LHCN-M2 (cell line): Measurements from ENCODE around the gene B4GALNT1. TPM values are rescaled to one million over a fixed set of nuclear protein-coding genes. Genes with fewer than 3 reads are reported as not detected.
"Not testable (repeated sequence)": the region's sequence is repeated elsewhere in the genome, so short reads cannot be mapped to it uniquely, and the experiment has no call there.

Experiments
- DNase-seq: peaks from one replicate; pipeline ENCODE4 v3.0.0-alpha.2; 2012; ENCODE audit warnings: low read depth
- polyA plus RNA-seq: library from polyadenylated mRNA; unstranded; fragments of >200 nt; gene quantifications from one replicate; pipeline ENCODE4 v1.2.1, GENCODE V29; 2012; ENCODE audit warnings: missing spikeins
- total RNA-seq: library from RNA; depleted of rRNA; stranded (reverse); fragments of >200 nt; gene quantifications from 2 replicates; pipeline ENCODE4 v1.2.3, GENCODE V29; 2014; rRNA removed

B4GALNT1 gene
- 2.8 and 4.9 TPM in 2 replicates for total RNA-seq
- 4.4 TPM for polyA plus RNA-seq

DNA sequence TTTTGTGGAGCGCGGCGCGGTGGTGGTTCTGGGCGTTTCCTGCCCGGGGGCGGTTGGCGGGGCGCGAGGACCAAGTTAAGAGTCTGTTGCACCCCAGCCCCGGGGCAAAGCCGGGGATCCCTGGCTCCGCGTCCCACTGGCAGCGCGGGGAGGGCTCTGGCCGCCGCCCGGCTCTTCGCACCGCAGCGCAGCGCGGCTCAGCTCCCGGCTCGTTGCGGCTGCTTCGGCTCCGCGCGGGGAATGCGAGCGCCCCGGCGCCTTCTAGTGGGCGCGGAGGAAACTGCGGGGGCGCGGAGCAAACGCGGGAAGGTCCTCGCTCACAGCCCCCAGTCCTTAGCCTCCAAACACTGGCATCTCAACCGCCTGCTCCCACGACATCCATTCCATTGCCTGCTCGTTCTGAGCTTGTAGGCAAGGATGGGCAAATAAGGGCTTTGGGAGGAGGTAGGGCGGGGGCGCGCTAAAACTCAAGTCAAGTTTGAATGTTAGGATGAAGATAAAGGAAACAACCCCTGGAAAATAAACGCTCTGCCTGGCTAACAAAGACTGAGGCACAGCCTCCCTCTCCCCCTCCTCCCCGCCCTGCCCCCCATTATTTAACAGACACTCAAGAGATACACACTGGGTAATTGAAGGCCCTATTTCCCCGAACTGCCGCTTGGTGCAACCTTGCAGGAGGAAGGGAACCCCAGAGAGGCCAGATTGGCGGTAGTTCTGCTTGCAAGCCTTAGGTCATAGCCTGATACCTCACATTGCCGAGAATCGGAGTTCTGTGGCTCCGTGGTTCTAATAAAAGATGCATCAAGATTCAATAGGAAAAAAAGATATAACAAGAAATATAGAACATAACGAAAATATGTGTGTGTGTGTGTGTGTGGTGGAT is at the start of gene B4GALNT1:
Gene B4GALNT1 (minus strand): TSS at position 244 of the 883 bp plus-strand sequence. CDS start 1,069 bp downstream, outside the sequence.
- peak; percentile 40 for DNase-seq

DNA sequence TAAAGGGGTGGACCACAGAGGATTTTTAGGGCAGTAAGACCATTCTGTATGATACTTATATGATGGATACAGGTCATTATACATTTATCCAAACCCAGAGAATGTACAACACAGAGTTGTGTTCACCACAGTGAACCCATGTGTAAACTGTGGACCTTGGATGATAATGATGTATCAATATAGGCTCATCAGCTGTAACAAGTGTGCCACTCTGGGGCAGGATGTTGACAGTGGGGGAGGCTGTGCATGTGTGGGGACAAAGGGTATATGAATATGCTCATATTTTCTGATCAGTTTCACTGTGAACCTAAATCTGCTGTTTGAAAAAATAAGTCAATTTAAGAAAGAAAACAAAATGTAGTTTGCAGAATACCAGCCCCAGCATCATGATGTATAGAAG is 46.7 kb upstream of the B4GALNT1 start:
- no peak for DNase-seq

- not testable (repeated sequence) for DNase-seq
Measured at GRCh38 chr12:57677947-57678346, 44.9 kb upstream of the B4GALNT1 start.

DNA sequence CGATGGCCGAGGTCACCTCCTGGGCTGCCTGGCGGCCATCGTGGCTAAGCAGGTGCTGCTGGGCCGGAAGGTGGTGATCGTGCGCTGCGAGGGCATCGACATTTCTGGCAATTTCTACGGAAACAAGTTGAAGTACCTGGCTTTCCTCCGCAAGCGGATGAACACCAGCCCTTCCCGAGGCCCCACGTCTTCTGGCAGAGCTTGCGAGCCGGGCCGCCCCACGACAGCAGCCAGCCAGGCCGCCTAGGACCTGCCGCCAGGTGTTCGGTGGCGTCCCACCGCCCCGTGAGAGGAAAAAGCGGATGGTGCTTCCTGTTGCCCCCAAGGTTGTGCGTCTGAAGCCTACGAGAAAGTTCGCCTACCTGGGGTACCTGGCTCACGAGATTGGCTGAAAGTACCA is 41.7 kb upstream of the B4GALNT1 start:
- no peak for DNase-seq

- no peak for DNase-seq
Measured at GRCh38 chr12:57672801-57673200, 39.8 kb upstream of the B4GALNT1 start.

DNA sequence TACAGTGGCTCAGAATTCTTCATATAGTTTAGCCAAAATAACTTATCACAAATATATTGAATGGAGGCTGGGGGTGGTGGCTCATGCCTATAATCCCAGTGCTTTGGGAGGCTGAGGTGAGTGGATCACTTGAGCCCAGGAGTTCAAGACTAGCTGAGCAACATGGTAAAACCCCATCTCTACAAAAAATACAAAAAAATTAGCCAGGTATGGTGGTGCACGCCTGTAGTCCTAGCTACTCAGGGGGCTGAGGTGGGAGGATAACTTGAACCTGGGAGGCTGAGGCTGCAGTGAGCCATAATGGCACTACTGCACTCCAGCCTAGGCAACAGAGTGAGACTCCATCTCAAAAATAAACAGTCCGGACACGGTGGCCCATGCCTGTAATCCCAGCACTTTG is 38.8 kb upstream of the B4GALNT1 start:
- not testable (repeated sequence) for DNase-seq

DNA sequence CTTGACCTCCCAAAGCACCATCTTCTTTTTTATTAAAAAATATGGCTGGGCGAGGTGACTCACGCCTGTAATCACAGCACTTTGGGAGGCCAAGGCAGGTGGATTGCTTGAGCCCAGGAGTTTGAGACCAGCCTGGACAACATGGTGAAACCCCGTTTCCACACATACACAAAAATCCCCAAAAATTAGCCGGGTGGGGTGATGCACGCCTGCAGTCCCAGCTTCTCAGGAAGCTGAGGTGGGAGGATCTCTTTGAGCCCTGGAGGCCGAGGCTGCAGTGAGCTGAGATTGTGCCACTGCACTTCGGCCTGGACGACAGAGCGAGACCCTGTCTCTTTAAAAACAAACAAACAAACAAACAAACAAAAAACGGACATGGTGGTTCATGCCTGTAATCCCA is 36.7 kb upstream of the B4GALNT1 start:
- not testable (repeated sequence) for DNase-seq

GRCh38 chr12:57666897-57667296 is 33.9 kb upstream of the B4GALNT1 start:
- no peak for DNase-seq

DNA sequence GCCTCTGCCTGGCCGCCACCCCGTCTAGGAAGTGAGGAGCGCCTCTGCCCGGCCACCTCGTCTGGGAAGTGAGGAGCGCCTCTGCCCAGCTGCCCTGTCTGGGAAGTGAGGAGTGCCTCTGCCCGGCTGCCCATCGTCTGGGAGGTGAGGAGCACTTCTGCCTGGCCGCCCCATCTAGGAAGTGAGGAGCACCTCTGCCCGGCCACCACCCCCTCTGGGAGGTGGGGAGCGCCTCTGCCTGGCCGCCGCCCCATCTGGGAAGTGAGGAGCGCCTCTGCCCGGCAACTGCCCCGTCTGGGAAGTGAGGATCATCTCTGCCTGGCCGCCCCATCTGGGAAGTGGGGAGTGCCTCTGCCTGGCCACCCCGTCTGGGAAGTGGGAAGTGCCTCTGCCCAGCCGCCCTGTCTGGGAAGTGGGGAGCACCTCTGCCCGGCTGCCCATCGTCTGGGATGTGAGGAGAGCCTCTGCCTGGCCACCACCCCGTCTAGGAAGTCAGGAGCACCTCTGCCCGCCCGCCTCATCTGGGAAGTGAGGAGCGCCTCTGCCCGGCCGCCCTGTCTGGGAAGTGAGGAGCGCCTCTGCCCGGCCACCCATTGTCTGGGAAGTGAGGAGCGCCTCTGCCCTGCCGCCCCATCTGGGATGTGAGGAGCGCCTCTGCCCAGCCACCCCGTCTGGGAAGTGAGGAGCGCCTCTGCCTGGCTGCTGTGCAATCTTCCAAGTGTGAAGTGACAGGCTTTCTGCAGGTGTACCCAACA is 32.2 kb upstream of the B4GALNT1 start:
- DNase-seq, result not testable (repeated sequence)

DNA sequence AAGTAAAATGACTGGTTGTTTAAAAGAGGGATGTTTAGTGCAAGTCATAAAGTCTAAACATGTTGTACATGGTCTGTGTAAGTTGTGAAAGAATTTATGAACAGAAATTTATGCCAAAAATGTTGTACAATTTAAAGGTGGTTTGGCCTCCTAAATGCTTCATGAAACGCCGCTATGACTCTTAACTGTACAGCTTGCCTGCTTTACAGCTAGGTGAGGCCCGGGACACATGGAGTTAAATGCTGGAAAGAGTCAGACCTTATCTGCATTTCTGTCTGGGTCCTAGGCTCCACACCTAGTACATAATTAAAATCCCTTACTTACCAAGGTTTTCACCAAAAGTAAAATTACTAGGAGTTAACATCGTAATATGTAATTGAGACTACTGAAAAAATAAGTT is 28.4 kb upstream of the B4GALNT1 start:
- DNase-seq, result no peak

- DNase-seq, result no peak
Measured at GRCh38 chr12:57658890-57659289, 25.9 kb upstream of the B4GALNT1 start.

GRCh38 chr12:57657744-57658143 is 24.7 kb upstream of the B4GALNT1 start:
- DNase-seq, result peak; percentile 10

DNA sequence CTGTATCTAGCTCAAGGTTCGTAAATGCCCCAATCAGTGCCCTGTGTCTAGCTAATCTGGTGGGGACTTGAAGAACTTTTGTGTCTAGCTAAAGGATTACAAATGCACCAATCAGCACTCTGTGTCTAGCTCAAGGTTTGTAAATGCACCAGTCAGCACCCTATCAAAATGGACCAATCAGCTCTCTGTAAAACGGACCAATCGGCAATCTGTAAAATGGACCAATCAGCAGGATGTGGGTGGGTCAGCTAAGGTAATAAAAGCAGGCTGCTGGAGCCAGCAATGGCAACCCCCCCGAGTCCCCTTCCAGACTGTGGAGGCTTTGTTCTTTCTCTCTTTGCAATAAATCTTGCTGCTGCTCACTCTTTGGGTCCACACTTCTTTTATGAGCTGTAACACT is 23.4 kb upstream of the B4GALNT1 start:
- not testable (repeated sequence) for DNase-seq

GRCh38 chr12:57655541-57656240 is 22.7 kb upstream of the B4GALNT1 start:
- DNase-seq, result no peak

GRCh38 chr12:57654042-57654441 is 21.0 kb upstream of the B4GALNT1 start:
- no peak for DNase-seq

- not testable (repeated sequence) for DNase-seq
Measured at GRCh38 chr12:57646659-57647049, 13.7 kb upstream of the B4GALNT1 start.

- DNase-seq, result peak; percentile 63
Measured at GRCh38 chr12:57645990-57646658, 13.1 kb upstream of the B4GALNT1 start.

GRCh38 chr12:57641699-57642442 is 8.9 kb upstream of the B4GALNT1 start:
- no peak for DNase-seq

DNA sequence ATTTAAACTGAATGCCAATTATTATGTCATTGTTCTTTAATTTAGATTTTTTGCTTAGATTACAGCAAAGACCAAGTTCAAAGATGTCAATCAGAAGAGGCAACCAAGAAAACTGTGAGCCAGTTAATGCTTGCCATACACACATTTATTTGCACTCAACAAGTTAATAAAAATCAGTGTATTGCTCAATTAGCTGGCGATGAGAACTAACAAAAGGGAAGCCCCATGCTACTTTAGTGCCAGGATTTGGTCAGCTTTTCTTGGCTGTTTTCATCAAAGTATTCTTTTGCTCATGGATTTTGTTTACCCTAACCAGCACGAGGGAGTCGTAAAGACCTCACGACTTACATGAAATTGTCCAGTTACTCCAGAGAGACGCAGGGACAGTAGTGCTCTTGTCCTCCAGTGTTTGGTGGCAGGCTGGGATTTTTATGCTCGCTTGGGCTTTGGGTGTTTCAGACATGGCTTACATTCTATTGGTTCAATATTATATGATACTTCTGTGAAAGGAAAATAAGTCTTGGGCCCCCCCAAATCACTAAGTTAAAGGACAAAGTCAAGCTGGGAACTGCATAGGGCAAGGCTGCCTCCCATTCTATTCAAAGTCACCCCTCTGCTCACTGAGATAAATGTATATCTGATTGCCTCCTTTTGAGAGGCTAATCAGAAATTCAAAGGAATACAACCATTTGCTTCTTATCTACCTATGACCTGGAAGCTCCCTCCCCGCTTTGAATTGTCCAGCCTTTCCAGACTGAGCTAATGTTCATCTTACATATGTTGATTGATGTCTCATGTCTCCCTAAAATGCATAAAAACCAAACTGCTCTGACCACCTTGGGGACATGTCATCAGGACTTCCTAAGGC is 7.4 kb upstream of the B4GALNT1 start:
- DNase-seq, result no peak

- no peak for DNase-seq
Measured at GRCh38 chr12:57638096-57638495, 5.1 kb upstream of the B4GALNT1 start.
